Measurements from ENCODE around the gene ZNF592. TPM values are rescaled to one million over a fixed set of nuclear protein-coding genes. Genes with fewer than 3 reads are reported as not detected.

Gene ZNF592
- total and polyA plus RNA-seq, 2 of the 13 experiments (the other 11 are each of a cell fraction or from before 2014, with no cell fraction given) = 8.2 to 9.8 TPM

GRCh38 chr15:84810073-84810840, 61.9 kb downstream of the ZNF592 start:
- no TSS peak for BruUV-seq (replicated peaks)
- 77% methylated on average over 7 of the region's 7 CpGs for WGBS (ENCODE audit: low lambda C conversion rate)
- H3K79me2 ChIP-seq (ENCODE audit: insufficient read depth, low read length) = no peaks in the 10 kb centered on the region
- peak; percentile 39; the same call in 2 of the 3 replicates for ATAC-seq
- peaks cover 25% of the 10 kb centered on the region for H3K4me1 ChIP-seq (ENCODE audit: insufficient read depth, low read length)
- TF ChIP-seq GPN1 (CRISPR knock-in tag; IDR thresholded peaks at IDR 0.05; ENCODE audit: borderline replicate concordance) (no peak), ZNF687 (CRISPR knock-in tag; IDR thresholded peaks at IDR 0.05) (no peak), BCL3 (CRISPR knock-in tag; IDR thresholded peaks at IDR 0.05) (no peak), TBX2 (CRISPR knock-in tag; IDR thresholded peaks at IDR 0.05; ENCODE audit: borderline replicate concordance) (no peak), POGZ (CRISPR knock-in tag; IDR thresholded peaks at IDR 0.05) (no peak), MEF2D (CRISPR knock-in tag; IDR thresholded peaks at IDR 0.05) (no peak), CREM (IDR thresholded peaks at IDR 0.05) (no peak), CREM (CRISPR knock-in tag; IDR thresholded peaks at IDR 0.05) (no peak), ZSCAN9 (CRISPR knock-in tag; IDR thresholded peaks at IDR 0.05; ENCODE audit: borderline replicate concordance) (no peak)
- TF ChIP-seq, protein P1, sequence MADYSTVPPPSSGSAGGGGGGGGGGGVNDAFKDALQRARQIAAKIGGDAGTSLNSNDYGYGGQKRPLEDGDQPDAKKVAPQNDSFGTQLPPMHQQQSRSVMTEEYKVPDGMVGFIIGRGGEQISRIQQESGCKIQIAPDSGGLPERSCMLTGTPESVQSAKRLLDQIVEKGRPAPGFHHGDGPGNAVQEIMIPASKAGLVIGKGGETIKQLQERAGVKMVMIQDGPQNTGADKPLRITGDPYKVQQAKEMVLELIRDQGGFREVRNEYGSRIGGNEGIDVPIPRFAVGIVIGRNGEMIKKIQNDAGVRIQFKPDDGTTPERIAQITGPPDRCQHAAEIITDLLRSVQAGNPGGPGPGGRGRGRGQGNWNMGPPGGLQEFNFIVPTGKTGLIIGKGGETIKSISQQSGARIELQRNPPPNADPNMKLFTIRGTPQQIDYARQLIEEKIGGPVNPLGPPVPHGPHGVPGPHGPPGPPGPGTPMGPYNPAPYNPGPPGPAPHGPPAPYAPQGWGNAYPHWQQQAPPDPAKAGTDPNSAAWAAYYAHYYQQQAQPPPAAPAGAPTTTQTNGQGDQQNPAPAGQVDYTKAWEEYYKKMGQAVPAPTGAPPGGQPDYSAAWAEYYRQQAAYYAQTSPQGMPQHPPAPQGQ (CRISPR knock-in tag; IDR thresholded peaks at IDR 0.05; ENCODE audit: borderline replicate concordance) = no peak
- ChIA-PET POLR2A (no interaction called here), CTCF (ENCODE audit: low intra/inter-chr PET ratio, low total read pairs) (no interaction called here)
- no peak overlapping the region for H3K9ac ChIP-seq (ENCODE audit: insufficient read depth, low read depth, low read length)
- no peaks in the 10 kb centered on the region for H3K9me3 ChIP-seq (ENCODE audit: low read length)
- no peaks in the 10 kb centered on the region for H3K27me3 ChIP-seq (ENCODE audit: control insufficient read depth in 1 of 2, insufficient read depth in 2 of 2, low read length in 2 of 2)
- in situ Hi-C loops (cut with HindIII; ENCODE audit: extremely low pct_ligation_motif_present, low pct_unique_long_range_greater_than_20kb) = no loop called here
- intact Hi-C loops (cut with micrococcal nuclease; ENCODE audit: unreplicated experiment) = loop anchor here (10.0 kb wide), 2 partner anchors 55 to 155 kb away; partner anchors contain the start of genes NMB and WDR73
- DNase-seq (ENCODE audit: low spot score) = no peak
- H2AFZ ChIP-seq (ENCODE audit: low read length) = no peak overlapping the region
- H3K27ac ChIP-seq (ENCODE audit: extremely low read length, insufficient read depth, low read length) = no peak overlapping the region
- no peaks in the 10 kb centered on the region for H4K20me1 ChIP-seq (ENCODE audit: insufficient read depth, low read length)
- FAIRE-seq = no peak
- H3K4me2 ChIP-seq (ENCODE audit: low read depth, low read length) = no peak overlapping the region
- no peak overlapping the region for H3K4me3 ChIP-seq (replicated peaks in 1 of 3; ENCODE audit: insufficient read depth in 1 of 3, low read depth in 2 of 3, low read length in 3 of 3)
- H3K36me3 ChIP-seq (replicated peaks in 1 of 2; ENCODE audit: control insufficient read depth in 1 of 2, insufficient read depth in 2 of 2, low read length in 2 of 2) = no peaks in the 10 kb centered on the region
